Adrenal gland (tissue), 12 donors: ENCODE results near the gene PLXDC2. TPM values are rescaled to one million over a fixed set of nuclear protein-coding genes. Genes with fewer than 3 reads are reported as not detected.
"Not testable (repeated sequence)": the region's sequence is repeated elsewhere in the genome, so short reads cannot be mapped to it uniquely, and the experiment has no call there.

Experiments used
- DNase-seq, 7 donors: peaks; one replicate each; pipeline ENCODE4 v3.0.0-alpha.2; 2019 to 2020
- H3K27ac ChIP-seq, 5 donors: fragments of 200-600 bp; sonication (generic) in 4 of 5; 1 replicate in 3 of 5; 2 replicates in 2 of 5; pipeline versions ENCODE4 v1.5.1 to v1.8.0; 2016 to 2020; ENCODE audit warnings: mild to moderate bottlenecking in 1 of 5
- H3K27me3 ChIP-seq: fragments of 200-600 bp; 2 replicates; pipeline ENCODE4 v1.8.0; 2021
- H3K36me3 ChIP-seq, 2 donors: fragments of 200-600 bp; replicated peaks in 1 of 2; 1 replicate in 1 of 2; 2 replicates in 1 of 2; pipeline versions ENCODE4 v1.5.1 to v1.8.0; 2018 to 2022
- H3K4me1 ChIP-seq, 2 donors: fragments of 200-600 bp; replicated peaks in 1 of 2; 1 replicate in 1 of 2; 2 replicates in 1 of 2; pipeline versions ENCODE4 v1.5.1 to v1.8.0; 2018 to 2021
- H3K4me3 ChIP-seq, 4 donors: fragments of 200-600 bp; sonication (generic) in 3 of 4; one replicate each; pipeline ENCODE4 v1.5.1; 2016 to 2018
- H3K9me3 ChIP-seq, 3 donors: fragments of 200-600 bp; sonication (generic) in 1 of 3; replicated peaks in 1 of 3; 1 replicate in 2 of 3; 2 replicates in 1 of 3; pipeline versions ENCODE4 v1.5.1 to v1.8.0; 2016 to 2021
- POLR2A ChIP-seq, 2 donors: fragments of 450-650 bp; IDR thresholded peaks; one replicate each; pipeline ENCODE4 v1.6.1; 2017; ENCODE audit warnings: antibody characterized with exemption in 2 of 2, mild to moderate bottlenecking in 2 of 2, moderate library complexity in 1 of 2
- WGBS, 4 donors: extraction: QIAGEN DNeasy Blood & Tissue Kit in 2 of 4; methylation state at CpG; one replicate each; pipeline versions ENCODE4 v1.1.5 to v1.1.7; 2013 to 2017; 5-methylcytosine and 5-hydroxymethylcytosine counted together
- intact Hi-C, 2 donors: fragments of 100-400 bp; cut with DNase I; formaldehyde crosslinking; loops; one replicate each; pipeline versions ENCODE4 v1.14.1 to v1.15.0; 2022 to 2023
- polyA plus RNA-seq, 3 donors: library from polyadenylated mRNA; stranded (reverse); fragments of 200-250 nt in 2 of 3; fragments of 350-450 nt in 1 of 3; fragmentation: Illumina TruSeq in 1 of 3; extraction: RNeasy Lipid Tissue Mini Kit (QIAGEN cat#74804) in 1 of 3; gene quantifications; one replicate each; pipeline ENCODE4 v1.2.3, GENCODE V29; 2013 to 2014
- total RNA-seq, 9 donors: library from RNA; depleted of rRNA in 4 of 9; stranded (reverse); fragments of >200 nt in 4 of 9; fragments of 120-200 nt in 1 of 9; fragmentation: NEBNext Ultra II Directional in 1 of 9; extraction: Animal tissue kit (Norgen Biotek cat#: 25700) in 1 of 9; gene quantifications; one replicate each; pipeline versions ENCODE4 v1.1.0 to v1.2.4, GENCODE V29; 2013 to 2023
- TF ChIP-seq, protein P1 (sequence below), 6 experiments: fragments of 450-650 bp in 4 of 6; fragments of 200-600 bp in 2 of 6; sonication (generic) in 1 of 6; IDR thresholded peaks; 1 replicate in 5 of 6; 2 replicates in 1 of 6; pipeline versions ENCODE4 v1.5.1 to v1.8.0; 2016 to 2021; ENCODE audit warnings: antibody characterized with exemption in 6 of 6, mild to moderate bottlenecking in 2 of 6, moderate library complexity in 1 of 6
- donor health status: healthy with polysubstance abuse.
- donor health status: Bipolar disorder and iron deficiency.
- donor health status: DM: yes; HTN: yes; CAD: no.
- donor health status: DM: no; HTN: no; CAD: no.
- donor health status: DM: no; HTN: no; CAD: no.
- donor health status: DM: yes; HTN: yes; CAD: no.

Gene PLXDC2
- total and polyA plus RNA-seq, 12 donors: 12.1 to 127 (median 75.1) TPM

GRCh38 chr10:19999431-19999830 is 183.2 kb downstream of the PLXDC2 start:
- Histone ChIP-seq H3K4me3 (no peak overlapping the region), H3K4me1 (peaks cover 6 to 14% of the 10 kb centered on the region in 2 donors), H3K27me3 (no peaks in the 10 kb centered on the region), H3K9me3 (no peaks in the 10 kb centered on the region), H3K36me3 (no peaks in the 10 kb centered on the region), H3K27ac (no peak overlapping the region)
- intact Hi-C loops: no loop called here
- TF ChIP-seq, protein P1, sequence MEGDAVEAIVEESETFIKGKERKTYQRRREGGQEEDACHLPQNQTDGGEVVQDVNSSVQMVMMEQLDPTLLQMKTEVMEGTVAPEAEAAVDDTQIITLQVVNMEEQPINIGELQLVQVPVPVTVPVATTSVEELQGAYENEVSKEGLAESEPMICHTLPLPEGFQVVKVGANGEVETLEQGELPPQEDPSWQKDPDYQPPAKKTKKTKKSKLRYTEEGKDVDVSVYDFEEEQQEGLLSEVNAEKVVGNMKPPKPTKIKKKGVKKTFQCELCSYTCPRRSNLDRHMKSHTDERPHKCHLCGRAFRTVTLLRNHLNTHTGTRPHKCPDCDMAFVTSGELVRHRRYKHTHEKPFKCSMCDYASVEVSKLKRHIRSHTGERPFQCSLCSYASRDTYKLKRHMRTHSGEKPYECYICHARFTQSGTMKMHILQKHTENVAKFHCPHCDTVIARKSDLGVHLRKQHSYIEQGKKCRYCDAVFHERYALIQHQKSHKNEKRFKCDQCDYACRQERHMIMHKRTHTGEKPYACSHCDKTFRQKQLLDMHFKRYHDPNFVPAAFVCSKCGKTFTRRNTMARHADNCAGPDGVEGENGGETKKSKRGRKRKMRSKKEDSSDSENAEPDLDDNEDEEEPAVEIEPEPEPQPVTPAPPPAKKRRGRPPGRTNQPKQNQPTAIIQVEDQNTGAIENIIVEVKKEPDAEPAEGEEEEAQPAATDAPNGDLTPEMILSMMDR (IDR thresholded peaks at IDR 0.05): no peak
- no peak for DNase-seq
- WGBS, 4 donors: 86 to 96% (median 93%) methylated on average over 1 of the region's 1 CpG

DNA sequence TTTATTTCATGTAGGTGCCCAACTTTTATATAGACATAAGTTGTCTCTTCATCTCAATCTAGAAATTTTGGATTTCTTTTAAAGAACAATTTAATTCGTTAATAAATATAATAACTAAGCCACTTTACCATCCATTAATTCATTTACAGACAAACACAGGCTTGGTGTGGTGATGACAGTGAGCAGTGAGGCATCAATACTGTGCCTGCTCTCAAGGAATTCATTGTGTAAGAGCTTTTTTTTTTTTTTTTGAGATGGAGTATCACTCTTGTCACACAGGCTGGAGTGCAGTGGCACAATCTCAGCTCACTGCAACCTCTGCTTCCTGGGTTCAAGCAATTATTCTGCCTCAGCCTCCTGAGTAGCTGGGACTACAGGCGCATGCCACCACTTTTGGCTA is 185.8 kb downstream of the PLXDC2 start:
- H3K9me3 ChIP-seq, H3K27me3 ChIP-seq, H3K36me3 ChIP-seq, DNase-seq, intact Hi-C loops, H3K4me3 ChIP-seq, H3K27ac ChIP-seq: not testable (repeated sequence)
- H3K4me1 ChIP-seq: peaks cover 24 to 40% of the 10 kb centered on the region in 2 donors
- 92 to 96% (median 95%) methylated on average over 2 of the region's 2 CpGs for WGBS, 4 donors

GRCh38 chr10:20002657-20003056 is 186.4 kb downstream of the PLXDC2 start:
- Histone ChIP-seq H3K36me3 (no peaks in the 10 kb centered on the region), H3K4me3 (no peak overlapping the region), H3K9me3 (no peaks in the 10 kb centered on the region), H3K27me3 (no peaks in the 10 kb centered on the region), H3K27ac (peak overlapping the region in 1 of 5 donors; percentile 89), H3K4me1 (peaks cover 29 to 46% of the 10 kb centered on the region in 2 donors)
- WGBS, 4 donors: 67 to 95% (median 85%) methylated on average over 3 of the region's 3 CpGs
- no peak for DNase-seq
- no peak for TF ChIP-seq POLR2A (IDR thresholded peaks at IDR 0.05)
- TF ChIP-seq, protein P1 (IDR thresholded peaks at IDR 0.05): no peak
- intact Hi-C loops: no loop called here

GRCh38 chr10:20004087-20004523 is 187.9 kb downstream of the PLXDC2 start:
- no peaks in the 10 kb centered on the region for H3K36me3 ChIP-seq
- H3K9me3 ChIP-seq: no peaks in the 10 kb centered on the region
- WGBS, 4 donors: 42 to 55% (median 47%) methylated on average over 3 of the region's 3 CpGs
- peak overlapping the region; percentile 62 to 89 (median 78) for H3K27ac ChIP-seq
- peak; percentile 52 to 79 (median 59) for DNase-seq
- intact Hi-C loops: no loop called here
- TF ChIP-seq POLR2A (IDR thresholded peaks at IDR 0.05): no peak
- TF ChIP-seq, protein P1 (IDR thresholded peaks at IDR 0.05): no peak
- H3K27me3 ChIP-seq: no peaks in the 10 kb centered on the region
- H3K4me3 ChIP-seq: peak overlapping the region in 1 of 4 donors; percentile 18
- H3K4me1 ChIP-seq: peaks cover 34 to 56% of the 10 kb centered on the region in 2 donors

DNA sequence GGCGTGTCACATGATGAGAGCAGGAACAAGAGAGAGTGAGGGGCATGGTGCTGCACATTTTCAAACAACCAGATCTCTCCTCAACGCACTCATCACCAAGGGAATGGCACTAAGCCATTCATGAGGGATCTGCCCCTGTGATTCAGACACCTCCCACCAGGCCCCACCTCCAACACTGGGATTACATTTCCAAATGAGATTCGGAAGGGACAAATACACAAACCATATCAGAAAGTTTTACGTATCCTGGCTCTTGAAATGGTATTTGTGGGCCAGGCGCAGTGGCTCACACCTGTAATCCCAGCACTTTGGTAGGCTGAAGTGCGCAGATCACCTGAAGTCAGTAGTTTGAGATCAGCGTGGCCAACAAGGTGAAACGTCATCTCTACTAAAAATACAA is 189.4 kb downstream of the PLXDC2 start:
- H3K4me1 ChIP-seq: peaks cover 34 to 66% of the 10 kb centered on the region in 2 donors

More for the DNA sequence above, 189.4 kb downstream of the PLXDC2 start:
- whole genome bisulfite sequencing, 4 donors: 79 to 88% (median 87%) methylated on average over 8 of the region's 8 CpGs
- Histone ChIP-seq H3K27me3 (no peaks in the 10 kb centered on the region), H3K4me3 (no peak overlapping the region), H3K27ac (peak overlapping the region; percentile 16 to 89 (median 68)), H3K36me3 (no peaks in the 10 kb centered on the region), H3K9me3 (no peaks in the 10 kb centered on the region)
- intact Hi-C loops: no loop called here
- no peak for TF ChIP-seq POLR2A (IDR thresholded peaks at IDR 0.05)
- TF ChIP-seq, protein P1 (IDR thresholded peaks at IDR 0.05): no peak
- peak in 1 of 7 donors; percentile 12 for DNase-seq
